ENCODE results near the gene NAT16. TPM values are rescaled to one million over a fixed set of nuclear protein-coding genes. Genes with fewer than 3 reads are reported as not detected.

NAT16 gene
- total and polyA plus RNA-seq, 2 of the 13 experiments (the other 11 are each of a cell fraction or from before 2014, with no cell fraction given): 0.04 TPM; not detected in 1

DNA sequence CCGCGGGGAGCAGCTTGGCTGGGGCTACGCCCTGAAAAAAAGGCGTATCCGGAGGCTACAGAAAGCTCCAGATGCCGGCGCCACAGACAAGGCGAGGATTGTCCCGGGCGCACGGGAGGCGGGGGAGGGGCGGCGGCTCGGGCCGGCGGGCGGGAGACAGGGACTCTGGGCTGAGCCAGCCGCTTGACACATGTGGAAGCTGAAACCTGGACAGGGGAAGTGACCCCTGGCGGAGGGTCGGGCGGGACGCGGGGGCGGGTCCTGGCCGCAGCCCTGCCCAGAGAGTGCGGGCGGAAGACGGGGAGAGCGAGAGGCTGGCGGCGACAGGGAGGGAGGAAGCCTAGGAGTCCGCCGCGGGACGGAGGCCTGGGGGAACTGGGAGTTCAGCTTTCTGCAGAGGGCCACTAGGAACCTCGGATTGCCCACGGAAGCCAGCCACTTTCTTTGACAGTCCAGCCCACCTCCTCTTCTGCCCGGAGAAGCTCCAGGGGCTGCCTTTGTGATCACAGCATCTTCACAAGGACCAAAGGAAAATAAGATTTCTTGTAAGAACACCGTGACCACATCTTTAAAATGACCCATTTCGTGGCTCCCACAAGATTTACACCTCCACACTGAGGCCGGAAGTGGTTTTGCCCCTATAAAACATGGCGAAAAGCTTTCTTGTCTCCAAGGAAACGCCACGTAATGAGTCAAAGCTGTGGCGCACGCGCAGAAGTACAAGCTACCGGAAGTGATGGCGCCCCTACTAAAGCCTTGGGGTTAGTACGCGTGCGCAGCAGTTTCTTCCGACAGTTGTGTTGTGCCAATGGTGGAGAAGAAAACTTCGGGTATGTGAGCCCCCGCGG is 37.5 kb upstream of the NAT16 start, which contains the start of the genes PLOD3 and ZNHIT1 (continued):
- TF ChIP-seq PPARG (CRISPR knock-in tag; conservative IDR thresholded peaks at IDR 0.05) (no peak), ESRRA (CRISPR knock-in tag; IDR thresholded peaks at IDR 0.05; ENCODE audit: low read depth) (no peak), RAD51 (IDR thresholded peaks at IDR 0.05; ENCODE audit: borderline replicate concordance) (no peak), SOX5 (CRISPR knock-in tag; IDR thresholded peaks at IDR 0.05; ENCODE audit: borderline replicate concordance) (0 out of 2 replicates have a peak, but pooled peaks have one; percentile 22), KLF12 (CRISPR knock-in tag; IDR thresholded peaks at IDR 0.05; ENCODE audit: borderline replicate concordance) (peak; percentile 62; the same call in 1 of the 2 replicates), MIER3 (CRISPR knock-in tag; IDR thresholded peaks at IDR 0.05; ENCODE audit: borderline replicate concordance) (0 out of 2 replicates have a peak, but pooled peaks have one; percentile 17), HMG20B (CRISPR knock-in tag; conservative IDR thresholded peaks at IDR 0.05) (no peak; the same call in 1 of the 2 replicates), TAF1 (CRISPR knock-in tag; IDR thresholded peaks at IDR 0.05) (peak; percentile 35; the same call in 1 of the 2 replicates), ZNF232 (CRISPR knock-in tag; IDR thresholded peaks at IDR 0.05; ENCODE audit: borderline replicate concordance) (0 out of 2 replicates have a peak, but pooled peaks have one; percentile 77), ZNF761 (CRISPR knock-in tag; conservative IDR thresholded peaks at IDR 0.05) (no peak), ZNF138 (CRISPR knock-in tag; IDR thresholded peaks at IDR 0.05; ENCODE audit: low read depth) (peak; percentile 0; the same call in 1 of the 2 replicates), ZNF598 (CRISPR knock-in tag; IDR thresholded peaks at IDR 0.05; ENCODE audit: borderline replicate concordance) (no peak), ZNF335 (CRISPR knock-in tag; IDR thresholded peaks at IDR 0.05) (peak; percentile 45; the same call in 1 of the 2 replicates), HOXA5 (CRISPR knock-in tag; IDR thresholded peaks at IDR 0.05) (peak; percentile 54; the same call in 1 of the 2 replicates), HNRNPLL (IDR thresholded peaks at IDR 0.05; ENCODE audit: low read depth, low read length, poor library complexity, severe bottlenecking) (peak; percentile 55), ERF (CRISPR knock-in tag; IDR thresholded peaks at IDR 0.05) (peak; percentile 64), ZNF776 (CRISPR knock-in tag; IDR thresholded peaks at IDR 0.05) (peak; percentile 61; the same call in 1 of the 2 replicates), SIN3A (IDR thresholded peaks at IDR 0.05; ENCODE audit: borderline replicate concordance, low read depth, low read length) (peak; percentile 72; the same call in 1 of the 2 replicates), ZC3H13 (CRISPR knock-in tag; IDR thresholded peaks at IDR 0.05) (peak; percentile 37; the same call in 1 of the 2 replicates), EED (CRISPR knock-in tag; IDR thresholded peaks at IDR 0.05) (no peak), MIXL1 (CRISPR knock-in tag; IDR thresholded peaks at IDR 0.05) (no peak), TBX2 (CRISPR knock-in tag; IDR thresholded peaks at IDR 0.05; ENCODE audit: borderline replicate concordance) (0 out of 2 replicates have a peak, but pooled peaks have one; percentile 57), PHF20 (CRISPR knock-in tag; IDR thresholded peaks at IDR 0.05) (0 out of 2 replicates have a peak, but pooled peaks have one; percentile 8)
- TF ChIP-seq, protein P1, sequence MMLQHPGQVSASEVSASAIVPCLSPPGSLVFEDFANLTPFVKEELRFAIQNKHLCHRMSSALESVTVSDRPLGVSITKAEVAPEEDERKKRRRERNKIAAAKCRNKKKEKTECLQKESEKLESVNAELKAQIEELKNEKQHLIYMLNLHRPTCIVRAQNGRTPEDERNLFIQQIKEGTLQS (CRISPR knock-in tag; IDR thresholded peaks at IDR 0.05): no peak
- TF ChIP-seq, protein P2, sequence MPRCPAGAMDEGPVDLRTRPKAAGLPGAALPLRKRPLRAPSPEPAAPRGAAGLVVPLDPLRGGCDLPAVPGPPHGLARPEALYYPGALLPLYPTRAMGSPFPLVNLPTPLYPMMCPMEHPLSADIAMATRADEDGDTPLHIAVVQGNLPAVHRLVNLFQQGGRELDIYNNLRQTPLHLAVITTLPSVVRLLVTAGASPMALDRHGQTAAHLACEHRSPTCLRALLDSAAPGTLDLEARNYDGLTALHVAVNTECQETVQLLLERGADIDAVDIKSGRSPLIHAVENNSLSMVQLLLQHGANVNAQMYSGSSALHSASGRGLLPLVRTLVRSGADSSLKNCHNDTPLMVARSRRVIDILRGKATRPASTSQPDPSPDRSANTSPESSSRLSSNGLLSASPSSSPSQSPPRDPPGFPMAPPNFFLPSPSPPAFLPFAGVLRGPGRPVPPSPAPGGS (CRISPR knock-in tag; IDR thresholded peaks at IDR 0.05): no peak
- TF ChIP-seq, protein P3, sequence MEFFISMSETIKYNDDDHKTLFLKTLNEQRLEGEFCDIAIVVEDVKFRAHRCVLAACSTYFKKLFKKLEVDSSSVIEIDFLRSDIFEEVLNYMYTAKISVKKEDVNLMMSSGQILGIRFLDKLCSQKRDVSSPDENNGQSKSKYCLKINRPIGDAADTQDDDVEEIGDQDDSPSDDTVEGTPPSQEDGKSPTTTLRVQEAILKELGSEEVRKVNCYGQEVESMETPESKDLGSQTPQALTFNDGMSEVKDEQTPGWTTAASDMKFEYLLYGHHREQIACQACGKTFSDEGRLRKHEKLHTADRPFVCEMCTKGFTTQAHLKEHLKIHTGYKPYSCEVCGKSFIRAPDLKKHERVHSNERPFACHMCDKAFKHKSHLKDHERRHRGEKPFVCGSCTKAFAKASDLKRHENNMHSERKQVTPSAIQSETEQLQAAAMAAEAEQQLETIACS (CRISPR knock-in tag; IDR thresholded peaks at IDR 0.05): no peak
- TF ChIP-seq, protein P4, sequence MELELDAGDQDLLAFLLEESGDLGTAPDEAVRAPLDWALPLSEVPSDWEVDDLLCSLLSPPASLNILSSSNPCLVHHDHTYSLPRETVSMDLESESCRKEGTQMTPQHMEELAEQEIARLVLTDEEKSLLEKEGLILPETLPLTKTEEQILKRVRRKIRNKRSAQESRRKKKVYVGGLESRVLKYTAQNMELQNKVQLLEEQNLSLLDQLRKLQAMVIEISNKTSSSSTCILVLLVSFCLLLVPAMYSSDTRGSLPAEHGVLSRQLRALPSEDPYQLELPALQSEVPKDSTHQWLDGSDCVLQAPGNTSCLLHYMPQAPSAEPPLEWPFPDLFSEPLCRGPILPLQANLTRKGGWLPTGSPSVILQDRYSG (CRISPR knock-in tag; IDR thresholded peaks at IDR 0.05): peak; percentile 71; the same call in 1 of the 2 replicates
